Activated naive CD8-positive, alpha-beta T cell treated with anti-CD3 and anti-CD28 coated beads for 36 hours (primary cell): ENCODE data around the gene SLC4A3. TPM values are rescaled to one million over a fixed set of nuclear protein-coding genes. Genes with fewer than 3 reads are reported as not detected.
A peak's percentile ranks its signal among the peaks of the same experiment; 100 is the strongest.

Source experiments
- DNase-seq: peaks from one replicate; pipeline ENCODE4 v3.0.0; 2021
- H3K27ac Mint-ChIP-seq: one replicate; pipeline ENCODE4 v1.8.0; 2022; ENCODE audit warnings: mild to moderate bottlenecking, moderate library complexity, mixed read lengths
- H3K27me3 Mint-ChIP-seq: one replicate; pipeline ENCODE4 v1.8.0; 2022; ENCODE audit warnings: mild to moderate bottlenecking, mixed read lengths
- H3K36me3 Mint-ChIP-seq: one replicate; pipeline ENCODE4 v1.8.0; 2021; ENCODE audit warnings: mild to moderate bottlenecking, mixed read lengths
- H3K4me1 Mint-ChIP-seq: one replicate; pipeline ENCODE4 v1.8.0; 2021; ENCODE audit warnings: mixed read lengths
- H3K4me3 Mint-ChIP-seq: one replicate; pipeline ENCODE4 v1.8.0; 2022; ENCODE audit warnings: mild to moderate bottlenecking, moderate library complexity, mixed read lengths
- H3K9me3 Mint-ChIP-seq: one replicate; pipeline ENCODE4 v1.8.0; 2022; ENCODE audit warnings: mixed read lengths
- total RNA-seq, 2 experiments: library from RNA; stranded (reverse); gene quantifications; one replicate each; pipeline ENCODE4 v1.2.3, GENCODE V29; 2021

Gene SLC4A3
- total RNA-seq, 2 experiments from 2014 or later = 0.10 TPM; not detected in 1

GRCh38 chr2:219687272-219687671, 59.8 kb downstream of the SLC4A3 start:
- H3K4me3 Mint-ChIP-seq = no peak overlapping the region
- no peak for DNase-seq
- H3K27me3 Mint-ChIP-seq = peaks cover 49% of the 10 kb centered on the region
- peaks cover 19% of the 10 kb centered on the region for H3K4me1 Mint-ChIP-seq
- no peak overlapping the region for H3K27ac Mint-ChIP-seq
- H3K36me3 Mint-ChIP-seq = peaks cover 2% of the 10 kb centered on the region
- peaks cover 3% of the 10 kb centered on the region for H3K9me3 Mint-ChIP-seq

GRCh38 chr2:219687882-219688559, 60.6 kb downstream of the SLC4A3 start:
- Mint-ChIP-seq H3K9me3 (peaks cover 3% of the 10 kb centered on the region), H3K27me3 (peaks cover 50% of the 10 kb centered on the region)
- no peak for DNase-seq

DNA sequence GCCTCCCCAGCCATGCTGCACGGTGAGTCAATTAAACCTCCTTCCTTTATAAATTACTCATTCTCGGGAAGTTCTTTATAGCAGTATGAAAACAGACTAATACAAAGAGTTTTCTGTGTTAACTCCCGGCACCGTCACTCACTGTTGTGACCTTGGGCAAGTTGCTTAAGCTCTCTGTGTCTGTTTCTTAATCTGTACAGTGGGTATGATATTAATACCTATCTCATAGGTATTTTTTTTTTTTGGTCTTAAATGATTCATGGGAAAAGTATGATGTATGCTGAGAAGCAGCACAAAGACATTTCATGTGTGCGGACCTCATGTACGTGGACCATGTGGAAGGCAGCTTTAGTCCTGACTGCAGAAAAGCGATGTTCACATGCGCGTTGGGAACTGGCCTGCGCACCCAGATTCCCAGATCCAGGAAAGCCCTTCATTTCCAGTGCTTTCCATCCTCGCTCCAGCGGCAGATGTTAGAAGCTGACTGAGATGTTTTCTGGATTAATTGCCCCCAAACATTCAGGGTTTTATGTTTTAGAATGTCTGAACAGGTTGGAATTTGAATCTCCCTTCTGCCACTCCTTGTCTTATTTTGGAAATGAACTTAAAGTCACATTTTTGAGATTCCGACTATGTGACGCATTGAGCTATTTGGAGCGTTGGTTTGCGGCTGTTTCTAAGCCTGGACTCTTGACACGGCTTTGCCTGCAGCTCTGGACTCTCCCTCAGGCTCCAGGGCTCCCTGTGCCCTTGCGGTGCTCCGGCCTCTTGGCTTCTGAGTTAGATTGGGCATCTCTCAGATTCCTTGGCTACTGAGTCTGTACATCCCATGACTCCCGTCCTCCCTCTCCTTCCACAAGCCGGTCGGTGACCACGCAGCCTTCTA, 61.4 kb downstream of the SLC4A3 start:
- Mint-ChIP-seq H3K36me3 (no peaks in the 10 kb centered on the region), H3K9me3 (no peaks in the 10 kb centered on the region), H3K4me1 (peaks cover 19% of the 10 kb centered on the region), H3K27me3 (peaks cover 57% of the 10 kb centered on the region), H3K4me3 (no peak overlapping the region), H3K27ac (no peak overlapping the region)
- no peak for DNase-seq

More at GRCh38 chr2:219687882-219688559, 60.6 kb downstream of the SLC4A3 start:
- H3K36me3 Mint-ChIP-seq = peaks cover 2% of the 10 kb centered on the region
- no peak overlapping the region for H3K27ac Mint-ChIP-seq
- H3K4me1 Mint-ChIP-seq = peaks cover 19% of the 10 kb centered on the region
- H3K4me3 Mint-ChIP-seq = no peak overlapping the region

- H3K27ac Mint-ChIP-seq = no peak overlapping the region
- DNase-seq = peak; percentile 31
- no peak overlapping the region for H3K4me3 Mint-ChIP-seq
- peaks cover 53% of the 10 kb centered on the region for H3K27me3 Mint-ChIP-seq
- H3K36me3 Mint-ChIP-seq = no peaks in the 10 kb centered on the region
- H3K9me3 Mint-ChIP-seq = no peaks in the 10 kb centered on the region
- H3K4me1 Mint-ChIP-seq = peaks cover 13% of the 10 kb centered on the region
Observed at GRCh38 chr2:219689676-219690628, 62.5 kb downstream of the SLC4A3 start.

- Mint-ChIP-seq H3K4me3 (no peak overlapping the region), H3K36me3 (no peaks in the 10 kb centered on the region), H3K4me1 (peaks cover 5% of the 10 kb centered on the region), H3K9me3 (no peaks in the 10 kb centered on the region), H3K27me3 (peaks cover 58% of the 10 kb centered on the region), H3K27ac (no peak overlapping the region)
- DNase-seq = no peak
Observed at GRCh38 chr2:219691571-219691970, 64.1 kb downstream of the SLC4A3 start.

Other genes with a start within 250 kb of the SLC4A3 start
- gene DNPEP, start 239.7 kb upstream of the SLC4A3 start, total RNA-seq = 100 to 1,000 TPM; 122 to 123 TPM
- under 1 TPM; 0.26 to 0.39 TPM for gene DES, start 209.3 kb upstream of the SLC4A3 start, total RNA-seq
- 1 to 10 TPM; 1.5 to 1.6 TPM for gene SPEG, start 192.8 kb upstream of the SLC4A3 start, total RNA-seq
- gene GMPPA, start 128.7 kb upstream of the SLC4A3 start, total RNA-seq = 10 to 100 TPM; 29.1 to 31.5 TPM
- not detected for gene ASIC4, start 113.1 kb upstream of the SLC4A3 start, total RNA-seq
- gene CHPF, start 83.8 kb upstream of the SLC4A3 start, total RNA-seq = 10 to 100 TPM; 21.9 to 23.9 TPM
- 1 to 10 TPM; 3.5 to 4.2 TPM for gene TMEM198, start 83.6 kb upstream of the SLC4A3 start, total RNA-seq
- gene OBSL1, start 56.1 kb upstream of the SLC4A3 start, total RNA-seq = 1 to 10 TPM; 1.7 to 2.0 TPM
- gene INHA, start 55.3 kb upstream of the SLC4A3 start, total RNA-seq = not detected
- 10 to 100 TPM; 24.5 to 25.3 TPM for gene STK11IP, start 29.8 kb upstream of the SLC4A3 start, total RNA-seq